D341Med (cell line): Measurements from ENCODE around the gene NTF3.

Experiments used
- DNase-seq: peaks from one replicate; pipeline ENCODE4 v3.0.0; 2012; ENCODE audit warnings: low spot score

Gene NTF3

GRCh38 chr12:5511644-5512600 lies 80.0 kb downstream of the NTF3 start:
- DNase-seq: peak; percentile 51

DNA sequence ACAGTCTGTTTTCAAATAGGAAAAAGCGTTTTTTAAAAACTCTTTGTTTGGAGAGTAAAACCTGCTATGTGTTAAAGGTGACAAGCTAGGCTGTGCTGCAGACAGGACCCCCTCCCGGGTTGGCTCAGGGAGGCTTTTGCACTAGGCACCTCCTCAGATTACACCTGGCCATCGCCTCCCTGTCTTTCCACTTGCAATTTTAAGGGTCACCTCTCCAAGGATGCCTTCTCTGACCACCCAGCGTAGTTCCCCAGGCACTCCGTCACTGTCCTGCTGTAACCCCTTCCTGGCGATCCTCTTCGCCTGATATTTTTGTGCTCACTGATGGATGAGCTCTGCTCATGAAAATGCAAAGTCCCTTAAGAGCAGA lies 80.7 kb downstream of the NTF3 start:
- DNase-seq: no peak

- no peak for DNase-seq
These were observed 81.5 kb downstream of the NTF3 start for GRCh38 chr12:5513406-5513805.

GRCh38 chr12:5514016-5514415 lies 82.1 kb downstream of the NTF3 start:
- DNase-seq: no peak

DNA sequence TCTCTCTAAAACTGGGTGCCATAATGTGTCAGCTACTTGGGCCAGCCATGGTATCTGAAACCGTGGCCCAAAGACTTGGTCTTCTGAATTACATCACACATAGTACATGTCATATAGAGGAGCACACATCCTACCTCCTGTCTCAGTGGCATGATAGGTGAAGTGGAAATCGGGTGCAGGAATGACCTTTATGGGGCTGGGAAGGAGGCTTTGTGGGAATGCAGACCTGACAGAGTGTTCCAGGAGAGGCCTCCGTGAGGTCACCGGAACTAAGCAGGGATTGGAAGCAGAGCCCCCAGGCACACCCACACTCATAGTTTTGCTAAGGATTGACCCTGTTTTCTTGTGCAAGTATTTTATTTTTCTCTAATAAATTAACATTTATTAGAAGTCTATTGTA lies 82.6 kb downstream of the NTF3 start:
- DNase-seq: no peak

- no peak for DNase-seq
These were observed 83.5 kb downstream of the NTF3 start for GRCh38 chr12:5515458-5515857.

- DNase-seq: no peak
These were observed 84.7 kb downstream of the NTF3 start for GRCh38 chr12:5516371-5517241.

DNA sequence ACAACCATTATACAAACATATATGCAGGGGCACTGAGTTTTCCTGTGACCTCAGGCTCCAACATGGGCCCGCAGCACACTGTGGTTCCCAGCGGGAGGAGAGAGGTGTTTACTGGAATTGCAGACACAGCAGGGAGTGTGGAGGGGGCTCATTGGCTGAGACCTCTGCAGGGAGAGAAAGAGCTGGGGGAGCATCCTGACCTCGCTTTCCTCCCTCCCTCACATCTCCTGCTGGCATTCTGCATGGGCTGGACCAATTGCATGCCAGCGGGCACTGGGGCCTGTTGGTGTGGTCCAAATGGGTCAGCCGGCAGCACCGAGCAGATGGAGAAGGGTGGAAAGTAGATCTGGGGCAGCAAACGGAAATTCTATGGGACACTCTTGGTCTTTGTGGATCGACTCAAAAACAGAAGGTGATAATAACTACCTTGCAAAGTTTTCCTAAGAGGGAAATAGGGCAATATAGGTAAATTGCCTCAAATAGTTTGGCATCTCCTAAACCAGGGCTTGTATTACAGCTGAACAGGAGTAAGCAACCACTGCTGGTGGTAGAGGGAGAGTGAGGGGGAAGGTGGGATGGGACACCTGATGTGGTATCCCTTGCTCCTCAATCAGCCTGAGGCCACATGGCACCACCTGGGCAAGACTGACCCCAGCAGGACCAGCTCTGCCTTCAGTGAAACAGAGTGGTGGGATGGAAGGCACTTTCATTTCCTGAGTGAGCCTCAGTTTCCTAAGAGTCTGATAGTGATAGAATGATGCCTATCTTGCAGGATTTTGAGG lies 86.9 kb downstream of the NTF3 start:
- no peak for DNase-seq

GRCh38 chr12:5520037-5520436 lies 88.1 kb downstream of the NTF3 start:
- DNase-seq: peak; percentile 10

DNA sequence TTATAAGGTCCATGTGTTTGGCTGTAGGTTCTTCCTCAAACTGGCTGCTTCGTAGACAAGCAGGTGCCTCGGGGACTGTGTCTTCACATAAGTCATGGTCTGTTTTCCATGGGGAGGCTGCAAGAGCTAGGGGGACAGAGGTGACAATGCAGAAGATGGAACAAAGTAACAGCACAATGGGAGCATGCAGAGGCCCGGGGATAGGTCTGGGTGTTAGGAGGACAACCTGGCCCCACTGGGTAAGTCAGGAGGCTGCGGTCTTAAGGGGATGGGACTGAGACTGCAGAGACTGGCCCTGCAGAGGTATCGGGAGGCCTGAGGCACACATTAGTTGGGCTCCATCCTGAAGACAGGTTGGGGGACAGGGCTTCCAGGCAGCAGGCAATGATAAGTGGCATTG lies 88.9 kb downstream of the NTF3 start:
- DNase-seq: peak; percentile 15

DNA sequence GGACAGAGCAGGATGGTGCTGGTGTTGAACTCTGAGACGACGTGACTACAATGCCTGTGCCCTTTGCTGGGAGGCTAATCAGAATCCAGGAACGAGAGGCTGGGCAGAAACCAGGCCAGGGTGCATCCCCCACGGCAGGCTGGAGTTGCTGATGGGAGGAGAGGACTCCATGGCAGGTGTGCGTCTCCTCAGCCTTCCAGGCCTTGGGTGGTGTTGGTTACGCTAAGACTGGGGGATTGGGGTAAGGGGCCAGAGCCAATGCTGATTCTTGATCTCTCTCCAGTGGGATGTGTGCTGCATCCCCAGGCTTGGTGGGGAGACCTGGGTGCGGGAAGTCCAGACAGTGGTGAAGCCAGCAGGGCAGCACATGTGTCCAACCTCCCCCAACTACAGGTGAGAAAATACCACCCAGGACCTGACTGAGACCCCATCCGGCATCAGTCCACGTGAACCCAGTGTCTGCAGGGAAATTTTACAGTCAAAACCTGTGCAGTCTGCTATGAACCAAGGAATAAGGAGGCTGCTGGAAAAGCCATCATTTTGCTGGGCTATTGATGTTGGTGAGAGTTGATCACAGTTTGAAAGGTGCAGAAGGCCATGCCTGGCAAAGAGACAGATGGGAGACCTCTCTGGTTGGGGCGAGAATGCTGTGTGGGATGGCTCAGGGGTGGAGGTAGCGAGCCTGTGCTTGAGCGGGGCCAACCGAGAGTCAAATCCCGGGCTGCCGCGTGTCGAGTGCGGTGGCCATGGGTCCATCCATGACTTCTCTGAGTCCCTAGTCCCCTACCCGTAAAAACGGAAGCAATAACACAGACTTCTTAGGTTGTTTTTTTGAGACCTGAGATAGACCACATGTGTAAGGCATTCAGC lies 89.8 kb downstream of the NTF3 start:
- DNase-seq: peak; percentile 5

DNA sequence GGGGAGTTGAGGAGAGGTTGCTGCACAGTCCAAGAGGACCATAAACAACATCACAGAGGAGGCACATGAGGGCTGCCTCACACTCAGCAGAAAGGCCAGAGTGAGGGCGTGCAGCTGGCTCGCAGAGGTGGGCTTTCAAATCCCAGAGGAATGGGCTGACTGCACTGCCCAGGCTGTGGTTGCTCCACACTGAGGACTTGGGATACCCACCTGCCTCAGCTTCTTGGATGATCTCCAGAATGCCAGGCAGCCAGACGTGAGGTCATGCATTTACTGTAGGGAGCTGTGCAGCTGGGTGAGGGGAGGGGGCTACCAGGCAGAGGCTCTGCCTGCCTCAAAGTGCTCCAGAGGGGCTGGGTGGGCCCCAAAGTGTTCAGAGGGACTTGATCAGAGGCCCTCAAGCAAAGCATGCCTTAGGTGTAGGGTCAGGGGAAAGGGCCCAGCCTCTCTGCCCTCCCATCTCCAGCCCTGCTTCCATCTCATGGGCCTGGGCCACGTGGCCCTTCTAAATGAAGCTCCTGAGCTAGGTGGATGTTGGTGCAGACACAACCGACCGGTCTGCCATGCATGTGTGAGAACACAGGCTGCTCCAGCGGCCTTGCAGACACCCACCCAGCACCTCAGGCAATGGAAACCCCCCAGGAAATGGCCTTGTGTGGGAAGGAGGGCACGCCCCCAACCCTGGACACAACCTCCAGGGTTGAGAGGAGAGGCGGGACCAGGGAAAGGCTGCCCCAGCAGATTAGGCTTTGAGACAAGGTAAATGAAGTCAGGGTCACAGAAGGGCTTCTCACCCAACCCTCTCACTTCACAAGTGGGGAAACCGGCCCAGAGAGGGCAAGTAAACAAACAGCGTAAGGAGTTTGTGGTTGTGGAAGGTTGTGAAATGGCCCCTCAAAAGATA lies 90.8 kb downstream of the NTF3 start:
- DNase-seq: peak; percentile 10

DNA sequence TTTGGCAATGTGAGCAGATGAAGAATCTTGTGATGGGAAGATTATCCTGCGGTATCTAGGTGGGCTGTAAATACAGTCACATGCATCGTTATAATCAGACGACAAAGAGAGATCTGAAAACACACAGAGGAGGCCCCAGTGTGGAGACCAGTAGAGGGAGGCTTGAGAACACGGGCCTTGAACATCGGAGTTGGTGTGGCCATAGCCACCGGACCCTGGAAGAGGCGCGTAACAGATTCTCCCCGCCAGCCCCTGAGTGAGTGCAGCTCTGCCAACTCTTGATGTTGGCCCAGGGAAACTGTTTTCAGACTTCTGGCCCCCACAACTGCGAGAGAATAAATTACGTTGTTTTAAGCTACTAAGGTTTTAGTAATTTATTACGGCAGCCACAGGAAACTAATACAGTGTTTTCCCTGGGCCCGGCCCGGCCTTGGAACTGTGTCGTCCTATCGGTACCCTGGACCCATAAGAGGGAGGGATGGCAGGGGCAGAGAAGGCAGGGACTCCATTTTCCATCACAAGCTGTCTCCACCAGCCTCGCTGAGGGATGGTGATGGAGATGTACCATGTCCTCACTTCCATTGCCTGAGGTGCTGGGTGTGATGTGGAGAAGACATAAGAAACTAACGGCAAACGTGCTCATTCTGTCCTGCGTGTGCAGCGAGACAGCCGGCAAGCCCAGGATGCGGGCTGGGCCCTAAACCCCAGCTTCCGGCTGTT lies 91.6 kb downstream of the NTF3 start:
- DNase-seq: no peak

DNA sequence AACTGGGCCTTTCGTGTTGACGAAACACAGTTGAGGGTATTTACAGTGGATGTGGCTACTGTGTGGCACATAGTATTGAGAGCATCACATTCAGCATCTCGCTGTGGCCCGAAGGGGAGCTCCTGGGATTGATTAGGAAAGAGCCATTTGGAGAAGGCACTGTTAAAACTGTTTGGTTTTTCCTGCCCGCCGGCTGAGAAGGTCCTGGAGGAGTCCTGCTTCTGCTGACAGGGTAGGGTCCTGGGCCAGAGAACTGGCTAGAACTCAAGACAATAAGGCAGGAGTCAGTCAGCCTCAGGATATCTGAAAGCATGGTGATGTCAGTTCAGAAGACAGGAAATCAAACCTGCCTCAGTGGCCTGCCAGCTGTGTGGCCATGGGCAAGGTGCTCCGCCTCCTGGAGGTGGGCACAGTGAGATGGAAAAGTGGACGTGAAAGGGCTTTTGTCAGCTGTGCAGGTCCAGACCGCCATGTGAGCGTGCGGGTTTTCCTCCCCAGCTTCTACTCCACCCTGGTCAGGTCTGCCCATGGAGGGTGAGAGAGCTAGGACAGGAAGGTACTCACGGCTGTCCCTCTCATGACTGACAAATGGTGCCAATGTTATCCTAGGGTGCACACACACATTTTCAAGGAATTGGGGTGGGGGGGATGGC lies 92.3 kb downstream of the NTF3 start:
- DNase-seq: peak; percentile 8

DNA sequence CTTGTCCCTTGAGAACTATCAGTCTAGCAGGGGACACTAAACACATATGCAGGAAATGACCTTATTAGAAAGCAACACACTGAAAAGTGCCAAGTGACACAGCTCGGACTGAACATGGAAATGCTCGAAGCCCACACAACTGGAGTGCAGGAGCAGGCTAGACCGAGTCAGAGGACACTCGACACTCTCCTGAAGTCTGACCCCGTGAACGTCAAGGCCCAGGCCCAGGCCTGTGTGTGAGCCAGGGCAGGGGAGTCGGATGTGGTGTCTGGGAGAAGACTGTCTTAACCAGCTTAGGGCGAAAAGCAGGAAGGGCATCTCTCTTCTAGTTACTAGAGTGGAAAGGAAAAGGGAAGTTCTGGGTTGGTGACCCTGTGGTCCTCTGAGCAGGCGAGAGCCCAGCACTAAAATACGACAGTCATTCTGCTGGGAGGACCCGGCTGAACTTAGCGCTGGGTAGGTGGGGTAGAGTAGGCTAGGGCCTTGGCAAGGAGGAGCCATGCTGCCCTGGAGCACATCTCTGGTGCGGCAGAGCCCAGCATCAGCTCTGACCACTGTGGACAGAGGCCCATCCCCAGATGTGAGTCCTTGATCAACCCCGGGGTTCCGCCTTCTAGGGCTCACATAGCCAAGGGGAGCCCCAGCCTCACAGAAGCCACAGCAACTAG lies 93.0 kb downstream of the NTF3 start:
- peak; percentile 16 for DNase-seq

DNA sequence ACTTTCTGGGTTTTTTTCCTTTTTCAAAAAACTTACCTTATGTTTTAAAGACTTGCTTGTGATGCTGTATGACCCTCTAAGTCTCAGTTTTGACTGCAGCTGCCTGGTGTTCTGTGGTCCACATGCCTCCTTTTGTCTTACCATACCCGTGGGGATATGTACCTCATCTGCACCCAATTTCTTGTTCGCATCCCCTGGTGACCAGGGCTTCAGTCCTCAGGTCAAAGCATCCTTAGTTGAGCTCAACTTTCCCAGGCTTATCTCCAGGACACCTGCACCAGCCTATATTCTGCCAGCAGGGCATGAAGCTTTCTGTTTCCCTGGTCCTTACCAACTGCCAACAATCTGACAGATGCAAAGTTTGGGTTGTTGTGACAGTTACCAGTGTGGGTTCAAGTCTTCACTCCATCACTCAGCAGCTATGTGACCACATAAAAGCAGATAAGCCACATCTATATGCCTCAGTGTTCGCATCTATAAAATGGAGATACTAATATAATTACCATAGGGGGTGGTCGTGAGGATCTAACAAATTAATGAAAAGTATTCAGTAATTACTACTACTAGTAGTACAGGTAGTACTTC lies 94.0 kb downstream of the NTF3 start:
- no peak for DNase-seq

GRCh38 chr12:5533368-5533767 lies 101.5 kb downstream of the NTF3 start:
- no peak for DNase-seq
